Fibroblast of peridontal ligament (primary cell): ENCODE measurements around the gene FSD1.
"Not testable (repeated sequence)": the region's sequence is repeated elsewhere in the genome, so short reads cannot be mapped to it uniquely, and the experiment has no call there.

Source experiments
- DNase-seq: peaks from one replicate; pipeline ENCODE4 v3.0.0-alpha.2; 2010; ENCODE audit errors: extremely low read depth

FSD1 gene

GRCh38 chr19:4284974-4285373 lies 19.4 kb upstream of the FSD1 start:
- DNase-seq, result no peak

GRCh38 chr19:4286141-4286540 lies 18.3 kb upstream of the FSD1 start:
- DNase-seq, result not testable (repeated sequence)

- DNase-seq, result no peak
These were observed 16.2 kb upstream of the FSD1 start for GRCh38 chr19:4288091-4288777.

GRCh38 chr19:4291184-4291732 lies 13.1 kb upstream of the FSD1 start:
- DNase-seq, result no peak

- no peak for DNase-seq
These were observed 11.9 kb upstream of the FSD1 start for GRCh38 chr19:4292515-4292914.

- DNase-seq, result no peak
These were observed 10.0 kb upstream of the FSD1 start for GRCh38 chr19:4294389-4294788.

- peak; percentile 15 for DNase-seq
These were observed 8.2 kb upstream of the FSD1 start for GRCh38 chr19:4295972-4296771.

- DNase-seq, result no peak
These were observed 6.2 kb upstream of the FSD1 start for GRCh38 chr19:4297901-4298809.

- DNase-seq, result no peak
These were observed 5.4 kb upstream of the FSD1 start for GRCh38 chr19:4298810-4299550.

GRCh38 chr19:4300589-4300988 lies 3.8 kb upstream of the FSD1 start:
- DNase-seq, result no peak

GRCh38 chr19:4301590-4302242 lies 2.7 kb upstream of the FSD1 start:
- no peak for DNase-seq

GRCh38 chr19:4302243-4302640 lies 2.2 kb upstream of the FSD1 start, which contains the start of gene TMIGD2:
Gene TMIGD2 (minus strand): TSS chr19:4302389. CDS start chr19:4302385, 4 bp downstream.
- DNase-seq, result no peak

- DNase-seq, result no peak
These were observed 420 bp upstream of the FSD1 start for GRCh38 chr19:4303819-4304537.

GRCh38 chr19:4305257-4305612 lies 837 bp downstream of the FSD1 start:
- no peak for DNase-seq

GRCh38 chr19:4305659-4306058 lies 1.3 kb downstream of the FSD1 start:
- no peak for DNase-seq

GRCh38 chr19:4310247-4311121 lies 6.1 kb downstream of the FSD1 start:
- no peak for DNase-seq

GRCh38 chr19:4313847-4314490 lies 9.6 kb downstream of the FSD1 start:
- no peak for DNase-seq

GRCh38 chr19:4316956-4317355 lies 12.6 kb downstream of the FSD1 start:
- DNase-seq, result no peak

GRCh38 chr19:4318460-4318859 lies 14.1 kb downstream of the FSD1 start:
- no peak for DNase-seq
